NCI-H1694 treated with DMSO at 0.1 percent for 48 hours (cell line): ENCODE results near the gene ATG2A.

Source experiments
- DNase-seq: peaks from one replicate; lab custom pipeline; 2025; lab: John Stamatoyannopoulos, UW

ATG2A gene

GRCh38 chr11:64885367-64886286 is 31.4 kb downstream of the ATG2A start:
- DNase-seq = peak; percentile 6

DNA sequence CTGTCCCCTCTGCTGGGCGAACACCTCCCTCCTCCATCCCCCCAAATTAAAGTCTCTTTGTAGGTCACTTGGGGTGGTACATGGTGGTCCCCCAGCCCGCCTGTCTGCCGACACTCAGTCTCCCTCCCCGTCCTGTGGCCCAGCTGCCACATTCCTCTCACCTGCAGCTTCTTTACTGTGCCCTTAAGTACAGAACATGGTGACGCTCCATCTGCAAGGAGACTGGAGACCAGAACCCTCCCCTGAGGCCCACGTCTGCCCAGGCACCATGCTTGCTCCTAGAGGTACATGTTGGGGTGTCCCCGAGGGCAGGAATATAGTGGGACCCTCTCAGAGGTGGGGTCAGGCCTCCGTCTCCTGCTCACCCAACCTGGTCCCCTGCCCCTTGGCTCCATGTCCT is 33.0 kb downstream of the ATG2A start:
- DNase-seq = no peak

GRCh38 chr11:64883575-64883974 is 33.4 kb downstream of the ATG2A start:
- DNase-seq = no peak

GRCh38 chr11:64882243-64882642 is 34.8 kb downstream of the ATG2A start:
- no peak for DNase-seq

- DNase-seq = no peak
Observed at GRCh38 chr11:64881476-64881875, 35.5 kb downstream of the ATG2A start.

DNA sequence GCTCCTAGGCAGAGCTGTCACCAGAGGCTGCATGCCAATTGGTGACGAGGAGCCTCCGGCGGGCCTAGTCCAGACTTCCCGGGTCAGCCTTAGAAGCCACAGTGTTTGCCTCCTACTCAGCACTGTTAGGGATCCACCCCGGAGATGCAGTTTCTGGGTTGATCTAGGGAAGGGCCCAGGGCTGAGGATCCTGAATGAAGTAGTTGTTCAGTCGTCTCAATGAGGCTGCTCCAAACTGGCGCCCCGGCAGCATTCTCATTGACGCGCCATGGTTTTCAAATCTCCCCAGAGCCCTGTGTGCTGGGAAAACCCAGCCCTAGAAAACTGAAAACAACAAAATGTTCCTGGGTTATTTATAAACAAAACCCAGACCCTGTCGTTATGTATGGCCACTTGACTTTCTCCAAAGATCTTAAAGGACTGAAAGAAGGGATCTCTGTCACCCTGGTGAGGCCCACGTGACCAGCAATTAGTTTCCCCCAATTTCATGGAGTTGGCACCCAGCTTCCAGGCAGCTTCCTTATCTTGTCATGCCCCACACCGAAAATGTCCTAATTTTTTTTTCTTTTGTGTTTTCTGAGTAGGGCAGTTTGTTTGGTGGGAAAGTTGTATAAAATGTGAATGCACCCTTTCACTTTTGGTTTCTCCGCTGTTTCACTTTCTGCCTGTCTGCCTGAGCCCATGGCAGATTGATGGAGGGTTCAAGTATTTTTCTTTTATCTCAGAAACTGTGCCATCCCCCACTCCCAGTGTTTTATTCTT is 36.6 kb downstream of the ATG2A start:
- no peak for DNase-seq

- no peak for DNase-seq
Observed at GRCh38 chr11:64879244-64879900, 37.6 kb downstream of the ATG2A start.

DNA sequence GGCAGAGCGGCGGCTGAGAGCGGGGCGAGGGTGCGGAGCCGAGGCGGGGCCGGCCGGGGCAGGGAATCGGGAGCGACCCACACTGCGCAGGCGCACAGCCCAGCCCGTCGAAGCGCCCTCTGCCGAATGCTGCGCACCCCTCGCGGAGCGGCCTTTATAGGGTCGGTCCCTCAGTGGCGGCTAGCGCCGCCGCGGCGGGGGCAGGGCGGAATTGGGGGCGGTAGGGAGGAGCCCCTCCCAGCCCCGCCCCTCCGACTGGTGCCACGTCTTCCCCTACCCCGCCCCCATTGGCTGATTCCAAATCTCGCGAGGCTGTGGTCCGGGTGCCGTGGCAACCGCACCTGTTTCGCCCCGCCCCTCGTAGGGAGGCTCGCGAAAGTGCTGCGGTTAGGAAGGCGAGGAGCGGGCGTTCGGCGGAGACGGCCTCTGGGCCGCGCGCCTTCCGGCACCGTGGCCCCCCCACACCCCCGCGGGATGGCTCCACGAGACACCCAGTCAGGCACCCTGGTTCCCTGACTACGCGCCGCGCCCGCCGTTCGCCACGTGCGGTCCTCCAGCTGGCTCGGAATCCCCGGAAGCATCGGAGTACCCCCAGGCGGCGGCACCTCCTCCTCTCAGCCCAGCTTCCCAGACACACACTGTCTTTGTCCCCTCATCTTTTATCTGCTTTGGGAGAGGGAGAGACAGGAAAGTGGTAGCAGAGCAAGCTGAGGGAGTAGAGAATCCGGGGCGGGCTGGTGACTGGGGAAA is 38.3 kb downstream of the ATG2A start, which contains the start of gene EHD1:
Gene EHD1, minus strand, starts transcription at position 128 of the 750 bp plus-strand sequence. CDS start 157 bp downstream, outside the sequence.
- DNase-seq = peak; percentile 94

GRCh38 chr11:64878223-64878493 is 38.9 kb downstream of the ATG2A start:
- DNase-seq = no peak

- DNase-seq = no peak
Observed at GRCh38 chr11:64877390-64878222, 39.4 kb downstream of the ATG2A start.

- no peak for DNase-seq
Observed at GRCh38 chr11:64876835-64877341, 40.1 kb downstream of the ATG2A start.

GRCh38 chr11:64876229-64876750 is 40.7 kb downstream of the ATG2A start:
- DNase-seq = no peak

GRCh38 chr11:64875369-64876228 is 41.4 kb downstream of the ATG2A start:
- DNase-seq = no peak

DNA sequence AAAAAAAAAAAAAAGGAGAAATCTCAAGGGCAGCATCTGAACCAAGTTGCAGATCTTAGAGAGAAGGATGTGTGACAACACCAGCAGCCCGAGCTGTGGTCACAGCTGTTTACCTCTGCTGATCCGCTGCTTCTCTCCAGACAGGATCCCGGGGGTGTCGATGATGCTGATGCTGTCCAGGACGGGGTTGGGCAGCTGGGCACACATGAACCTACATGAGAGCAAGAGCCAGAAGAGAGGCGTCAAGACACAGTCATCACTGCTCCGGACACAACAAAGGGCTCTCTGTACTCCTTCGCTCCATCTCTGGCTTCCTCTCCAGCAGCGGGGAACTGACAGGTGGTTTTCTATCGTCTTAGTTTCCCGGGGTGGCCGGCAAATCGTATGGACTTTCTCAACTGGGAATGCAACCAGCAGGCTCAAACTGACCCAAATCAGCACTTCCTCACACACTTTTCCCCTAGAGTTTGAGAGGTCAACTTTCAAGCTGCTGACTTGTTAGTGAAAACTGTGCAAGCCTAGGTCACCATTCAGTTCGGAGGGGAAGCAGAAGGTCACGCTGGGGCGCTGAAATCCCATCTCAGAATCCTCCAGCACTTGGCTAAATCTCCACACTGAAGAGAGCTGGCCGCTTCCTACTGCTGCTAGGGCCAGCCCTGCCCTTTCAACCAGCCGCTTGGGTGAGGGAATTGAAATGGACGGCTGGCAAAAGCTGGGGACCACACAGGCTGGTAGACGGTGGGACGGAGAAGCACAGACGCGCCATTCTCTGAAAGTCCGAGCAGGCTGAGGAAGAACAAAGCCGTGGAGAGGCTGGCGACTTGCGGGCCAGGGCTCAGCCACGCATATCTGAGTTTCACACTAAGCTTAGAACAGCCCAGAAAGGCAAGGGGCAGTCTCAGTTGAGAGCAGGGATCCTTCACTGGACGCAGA is 42.4 kb downstream of the ATG2A start:
- no peak for DNase-seq

DNA sequence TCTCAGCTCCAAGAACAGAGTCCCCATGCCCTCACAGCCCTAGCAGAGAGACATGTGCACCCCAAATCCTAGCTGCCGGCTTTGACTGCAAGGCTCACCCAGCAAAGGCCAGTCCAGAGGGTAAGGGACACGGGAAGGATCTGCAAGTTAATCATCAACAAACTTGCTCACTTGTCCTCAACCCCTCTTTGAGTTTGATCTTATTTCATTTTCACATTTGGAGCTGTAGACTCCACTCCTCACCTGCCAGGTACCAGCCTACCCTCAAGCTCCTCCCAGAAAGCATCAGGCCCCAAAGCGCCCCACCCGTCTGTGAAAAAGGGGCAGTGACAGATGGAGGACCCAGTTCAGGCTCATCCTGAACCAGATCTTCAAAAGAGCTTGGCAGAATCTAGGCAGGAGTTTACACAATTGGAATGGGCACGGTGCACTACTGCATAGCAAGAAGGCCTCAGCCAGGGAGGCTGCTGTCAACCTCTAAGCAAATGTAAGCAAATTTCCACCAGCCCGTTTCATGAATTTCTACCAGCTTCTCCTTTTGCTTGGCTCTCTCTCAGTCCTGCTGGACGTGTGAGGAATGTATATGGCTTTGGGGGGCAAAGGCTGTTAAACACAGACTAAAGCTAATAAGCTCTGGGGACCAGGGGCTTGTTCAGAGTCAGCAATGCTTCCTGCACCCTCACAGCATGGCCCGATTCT is 44.1 kb downstream of the ATG2A start:
- no peak for DNase-seq

GRCh38 chr11:64871492-64871891 is 45.5 kb downstream of the ATG2A start:
- no peak for DNase-seq

- no peak for DNase-seq
Observed at GRCh38 chr11:64870893-64871466, 46.0 kb downstream of the ATG2A start.
